Colonic mucosa (tissue), 4 donors: ENCODE results near the gene GNAL. TPM values are rescaled to one million over a fixed set of nuclear protein-coding genes. Genes with fewer than 3 reads are reported as not detected.
"Not testable (repeated sequence)": the region's sequence is repeated elsewhere in the genome, so short reads cannot be mapped to it uniquely, and the experiment has no call there.

Experiments used
- DNase-seq: peaks from one replicate; pipeline ENCODE4 v3.0.0-alpha.2; 2020
- H3K27ac ChIP-seq: fragments of 200-600 bp; one replicate; pipeline ENCODE4 v1.8.0; 2021
- H3K27me3 ChIP-seq: fragments of 200-600 bp; one replicate; pipeline ENCODE4 v1.8.0; 2021
- H3K36me3 ChIP-seq: fragments of 200-600 bp; one replicate; pipeline ENCODE4 v1.8.0; 2021
- H3K4me1 ChIP-seq: fragments of 200-600 bp; one replicate; pipeline ENCODE4 v1.8.0; 2021; ENCODE audit warnings: mild to moderate bottlenecking
- H3K4me3 ChIP-seq: fragments of 200-600 bp; one replicate; pipeline ENCODE4 v1.8.0; 2021
- H3K9ac ChIP-seq, 2 donors: one replicate each; pipeline ENCODE4 v1.7.0; 2013; ENCODE audit warnings: control low read depth in 2 of 2, low read depth in 2 of 2, low read length in 2 of 2
- H3K9me3 ChIP-seq: fragments of 200-600 bp; one replicate; pipeline ENCODE4 v1.8.0; 2021
- CTCF ChIP-seq: fragments of 200-600 bp; IDR thresholded peaks from one replicate; pipeline ENCODE4 v1.8.0; 2022; ENCODE audit warnings: antibody characterized with exemption, mild to moderate bottlenecking
- intact Hi-C: fragments of 100-400 bp; cut with DNase I; formaldehyde crosslinking; loops from one replicate; pipeline ENCODE4 v1.14.1; 2022
- total RNA-seq, 2 donors: library from RNA; stranded (reverse); fragmentation: NEBNext Ultra II Directional in 1 of 2; extraction: Animal tissue kit (Norgen Biotek cat#: 25700) in 1 of 2; gene quantifications; one replicate each; pipeline ENCODE4 v1.2.1, GENCODE V29; 2021
- donor health status: healthy.
- donor health status: DM: no; HTN: no; CAD: no.
- donor health status: DM: no; HTN: no; CAD: no.

GNAL gene
- total RNA-seq, 2 donors from 2014 or later = 2.0 to 2.6 TPM

DNA sequence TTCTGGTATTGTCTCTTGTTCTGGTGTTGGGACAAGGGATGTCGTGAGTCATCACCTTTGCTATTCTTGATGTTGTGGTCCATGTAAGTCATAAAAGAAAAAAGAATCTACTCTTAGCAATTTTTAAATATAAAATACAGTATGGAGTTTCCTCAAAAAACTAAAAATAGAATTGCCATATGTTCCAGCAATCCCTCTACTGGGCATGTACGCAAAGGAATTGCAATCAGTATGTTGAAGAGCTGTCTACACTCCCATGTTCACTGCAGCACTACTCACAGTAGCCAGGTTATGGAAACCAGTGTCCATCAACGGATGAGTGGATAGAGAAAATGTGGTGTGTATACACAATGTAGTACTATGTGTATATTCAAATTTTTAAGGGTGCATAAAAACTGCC lies 10.9 kb upstream of the GNAL start:
- TF ChIP-seq CTCF = no peak
- intact Hi-C loops = no loop called here
- no peaks in the 10 kb centered on the region for H3K4me1 ChIP-seq
- no peaks in the 10 kb centered on the region for H3K36me3 ChIP-seq
- H3K9ac ChIP-seq = no peak overlapping the region
- no peak for DNase-seq
- no peaks in the 10 kb centered on the region for H3K9me3 ChIP-seq
- no peak overlapping the region for H3K4me3 ChIP-seq
- no peak overlapping the region for H3K27ac ChIP-seq
- H3K27me3 ChIP-seq = no peaks in the 10 kb centered on the region

GRCh38 chr18:11689669-11690565 lies 853 bp downstream of the GNAL start:
- H3K36me3 ChIP-seq = no peaks in the 10 kb centered on the region
- H3K9ac ChIP-seq = no peak overlapping the region
- intact Hi-C loops = no loop called here
- H3K4me3 ChIP-seq = peak overlapping the region; percentile 59
- peaks cover 3% of the 10 kb centered on the region for H3K4me1 ChIP-seq
- peak overlapping the region; percentile 40 for H3K27ac ChIP-seq
- peaks cover 13% of the 10 kb centered on the region for H3K27me3 ChIP-seq
- peak; percentile 20 for DNase-seq
- no peaks in the 10 kb centered on the region for H3K9me3 ChIP-seq
- TF ChIP-seq CTCF = no peak

DNA sequence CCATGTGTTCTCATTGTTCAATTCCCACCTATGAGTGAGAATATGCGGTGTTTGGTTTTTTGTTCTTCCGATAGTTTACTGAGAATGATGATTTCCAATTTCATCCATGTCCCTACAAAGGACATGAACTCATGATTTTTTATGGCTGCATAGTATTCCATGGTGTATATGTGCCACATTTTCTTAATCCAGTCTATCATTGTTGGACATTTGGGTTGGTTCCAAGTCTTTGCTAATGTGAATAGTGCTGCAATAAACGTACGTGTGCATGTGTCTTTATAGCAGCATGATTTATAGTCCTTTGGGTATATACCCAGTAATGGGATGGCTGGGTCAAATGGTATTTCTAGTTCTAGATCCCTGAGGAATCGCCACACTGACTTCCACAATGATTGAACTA lies 1.6 kb downstream of the GNAL start:
- peaks cover 13% of the 10 kb centered on the region for H3K27me3 ChIP-seq
- H3K9ac ChIP-seq, H3K4me1 ChIP-seq, H3K27ac ChIP-seq, H3K4me3 ChIP-seq, H3K36me3 ChIP-seq, intact Hi-C loops, H3K9me3 ChIP-seq, DNase-seq: not testable (repeated sequence)

DNA sequence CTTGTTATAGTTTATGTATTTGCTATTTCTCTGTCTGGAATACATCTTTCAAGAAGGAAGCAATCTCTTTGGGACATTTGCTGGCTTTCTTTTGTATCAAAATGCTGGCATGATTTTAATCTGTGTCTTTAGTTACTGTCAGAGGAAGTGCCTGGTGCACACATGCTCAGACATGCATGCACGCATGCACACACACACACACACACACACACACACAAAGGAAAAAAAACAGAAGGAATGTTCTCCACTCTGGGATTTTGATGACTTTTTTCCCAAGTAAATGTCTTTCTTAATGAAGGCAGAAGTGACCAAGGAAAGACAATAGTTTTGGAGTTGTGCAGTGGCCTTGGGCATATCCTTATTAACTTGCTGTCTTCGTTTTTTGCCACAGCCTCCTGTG lies 6.7 kb downstream of the GNAL start:
- Histone ChIP-seq H3K9ac (no peak overlapping the region), H3K36me3 (no peaks in the 10 kb centered on the region), H3K27me3 (no peaks in the 10 kb centered on the region), H3K4me1 (no peaks in the 10 kb centered on the region), H3K4me3 (no peak overlapping the region), H3K27ac (no peak overlapping the region), H3K9me3 (no peaks in the 10 kb centered on the region)
- intact Hi-C loops = no loop called here
- TF ChIP-seq CTCF = no peak
- no peak for DNase-seq

- Histone ChIP-seq H3K4me3 (no peak overlapping the region), H3K9ac (no peak overlapping the region), H3K9me3 (no peaks in the 10 kb centered on the region), H3K4me1 (no peaks in the 10 kb centered on the region), H3K27me3 (no peaks in the 10 kb centered on the region), H3K36me3 (no peaks in the 10 kb centered on the region), H3K27ac (no peak overlapping the region)
- intact Hi-C loops = no loop called here
- no peak for DNase-seq
- TF ChIP-seq CTCF = no peak
Measured at GRCh38 chr18:11696451-11696850, 7.4 kb downstream of the GNAL start.

DNA sequence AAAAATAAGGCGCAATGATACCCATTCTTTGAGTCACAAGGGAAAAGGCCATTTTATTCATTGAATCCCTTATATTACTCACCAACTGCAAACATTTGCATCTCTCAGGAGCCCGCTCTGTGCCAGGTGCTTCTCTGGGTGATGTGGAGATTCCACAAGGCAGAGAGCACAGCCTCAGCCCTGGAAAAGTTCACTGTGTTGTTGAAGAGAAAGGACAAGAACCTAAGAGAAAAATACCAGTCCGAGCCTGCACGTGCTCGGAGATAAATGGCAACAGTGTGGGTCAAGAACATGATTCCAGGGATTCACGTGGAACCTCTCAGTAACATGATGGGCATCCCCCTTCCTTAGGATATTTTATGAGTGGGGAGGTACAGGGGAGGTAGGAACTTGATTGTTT lies 11.8 kb downstream of the GNAL start:
- intact Hi-C loops = no loop called here
- H3K4me3 ChIP-seq = no peak overlapping the region
- DNase-seq = no peak
- no peak overlapping the region for H3K9ac ChIP-seq
- no peaks in the 10 kb centered on the region for H3K9me3 ChIP-seq
- no peak overlapping the region for H3K27ac ChIP-seq
- no peaks in the 10 kb centered on the region for H3K36me3 ChIP-seq
- no peak for TF ChIP-seq CTCF
- H3K4me1 ChIP-seq = no peaks in the 10 kb centered on the region
- H3K27me3 ChIP-seq = no peaks in the 10 kb centered on the region
